ENCODE results near the gene COBL. TPM values are rescaled to one million over a fixed set of nuclear protein-coding genes. Genes with fewer than 3 reads are reported as not detected.

COBL gene
- total RNA-seq, 3 donors from 2014 or later = 2.2 to 37.3 (median 16.1) TPM

- intact Hi-C loops (cut with DNase I; ENCODE audit: low total_unique reads) = no loop called here
- H3K9me3 ChIP-seq = no peaks in the 10 kb centered on the region
These were observed 300.1 kb downstream of the COBL start for GRCh38 chr7:51016546-51016945.

GRCh38 chr7:51015581-51015980 lies 301.0 kb downstream of the COBL start:
- Histone ChIP-seq H3K27me3 (no peaks in the 10 kb centered on the region), H3K9me3 (no peaks in the 10 kb centered on the region), H3K36me3 (no peaks in the 10 kb centered on the region), H3K27ac (no peak overlapping the region), H3K4me3 (no peak overlapping the region), H3K4me1 (no peaks in the 10 kb centered on the region)
- intact Hi-C loops (cut with DNase I; ENCODE audit: low total_unique reads) = no loop called here
- DNase-seq (ENCODE audit: low spot score in 2 of 2) = no peak
- TF ChIP-seq CTCF (IDR thresholded peaks at IDR 0.05) (no peak), POLR2AphosphoS5 (IDR thresholded peaks at IDR 0.05) (no peak), POLR2A (IDR thresholded peaks at IDR 0.05) (no peak)

More at GRCh38 chr7:51016546-51016945, 300.1 kb downstream of the COBL start:
- no peak overlapping the region for H3K4me3 ChIP-seq
- no peaks in the 10 kb centered on the region for H3K4me1 ChIP-seq
- no peak for DNase-seq (ENCODE audit: low spot score in 2 of 2)
- TF ChIP-seq CTCF (IDR thresholded peaks at IDR 0.05) (no peak), POLR2A (IDR thresholded peaks at IDR 0.05) (no peak), POLR2AphosphoS5 (IDR thresholded peaks at IDR 0.05) (no peak)
- H3K27me3 ChIP-seq = no peaks in the 10 kb centered on the region
- H3K27ac ChIP-seq = no peak overlapping the region
- no peaks in the 10 kb centered on the region for H3K36me3 ChIP-seq

GRCh38 chr7:51014811-51015210 lies 301.8 kb downstream of the COBL start:
- TF ChIP-seq POLR2A (IDR thresholded peaks at IDR 0.05) (no peak), POLR2AphosphoS5 (IDR thresholded peaks at IDR 0.05) (no peak), CTCF (IDR thresholded peaks at IDR 0.05) (no peak)
- H3K27ac ChIP-seq = no peak overlapping the region
- H3K4me3 ChIP-seq = no peak overlapping the region
- H3K36me3 ChIP-seq = no peaks in the 10 kb centered on the region
- no peak for DNase-seq (ENCODE audit: low spot score in 2 of 2)
- intact Hi-C loops (cut with DNase I; ENCODE audit: low total_unique reads) = no loop called here
- no peaks in the 10 kb centered on the region for H3K9me3 ChIP-seq
- H3K27me3 ChIP-seq = no peaks in the 10 kb centered on the region
- no peaks in the 10 kb centered on the region for H3K4me1 ChIP-seq

GRCh38 chr7:51013861-51014511 lies 302.6 kb downstream of the COBL start:
- Histone ChIP-seq H3K36me3 (no peaks in the 10 kb centered on the region), H3K9me3 (no peaks in the 10 kb centered on the region), H3K27ac (no peak overlapping the region), H3K27me3 (no peaks in the 10 kb centered on the region), H3K4me3 (no peak overlapping the region), H3K4me1 (no peaks in the 10 kb centered on the region)
- DNase-seq (ENCODE audit: low spot score in 2 of 2) = no peak
- TF ChIP-seq POLR2A (IDR thresholded peaks at IDR 0.05) = no peak
- TF ChIP-seq POLR2AphosphoS5 (IDR thresholded peaks at IDR 0.05) = no peak
- TF ChIP-seq CTCF (IDR thresholded peaks at IDR 0.05) = no peak
- intact Hi-C loops (cut with DNase I; ENCODE audit: low total_unique reads) = no loop called here

GRCh38 chr7:51013218-51013786 lies 303.3 kb downstream of the COBL start:
- no peaks in the 10 kb centered on the region for H3K27me3 ChIP-seq
- H3K4me3 ChIP-seq = no peak overlapping the region
- no peak for DNase-seq (ENCODE audit: low spot score in 2 of 2)
- H3K36me3 ChIP-seq = no peaks in the 10 kb centered on the region
- intact Hi-C loops (cut with DNase I; ENCODE audit: low total_unique reads) = no loop called here
- no peaks in the 10 kb centered on the region for H3K4me1 ChIP-seq
- no peak overlapping the region for H3K27ac ChIP-seq
- TF ChIP-seq POLR2AphosphoS5 (IDR thresholded peaks at IDR 0.05) = no peak
- no peaks in the 10 kb centered on the region for H3K9me3 ChIP-seq
